Stimulated activated CD8-positive, alpha-beta memory T cell treated with anti-CD3 and anti-CD28 coated beads, Interleukin-15, amount 100 ng/mL, for 48 hours (primary cell): ENCODE measurements around the gene RSBN1L.
"Not testable (repeated sequence)": the region's sequence is repeated elsewhere in the genome, so short reads cannot be mapped to it uniquely, and the experiment has no call there.

Experiments
- DNase-seq, 2 donors: peaks; one replicate each; pipeline ENCODE4 v3.0.0-alpha.2; 2020; ENCODE audit warnings: low read depth in 2 of 2

Gene RSBN1L

DNA sequence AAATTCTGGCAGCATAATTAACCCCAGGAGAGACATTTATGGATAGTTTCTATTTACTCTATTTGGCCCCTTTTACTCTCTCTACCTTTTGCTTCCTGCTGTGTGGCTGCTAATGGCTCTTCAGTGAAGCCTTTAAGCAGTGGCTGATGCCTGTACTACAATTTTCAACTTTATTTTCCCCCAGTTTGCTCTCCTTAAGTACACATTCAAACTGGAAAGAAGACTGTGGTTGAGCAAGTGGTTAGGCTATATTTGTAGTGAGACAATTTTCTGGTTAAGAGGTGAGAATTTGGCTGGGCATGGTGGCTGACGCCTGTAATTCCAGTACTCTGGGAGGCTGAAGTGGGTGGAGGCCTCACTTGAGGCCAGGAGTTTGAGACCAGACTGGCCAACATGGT is 8.5 kb upstream of the RSBN1L start:
- DNase-seq = peak; percentile 13 to 21

- DNase-seq = no peak
These were observed 6.0 kb upstream of the RSBN1L start for GRCh38 chr7:77690289-77690688.

DNA sequence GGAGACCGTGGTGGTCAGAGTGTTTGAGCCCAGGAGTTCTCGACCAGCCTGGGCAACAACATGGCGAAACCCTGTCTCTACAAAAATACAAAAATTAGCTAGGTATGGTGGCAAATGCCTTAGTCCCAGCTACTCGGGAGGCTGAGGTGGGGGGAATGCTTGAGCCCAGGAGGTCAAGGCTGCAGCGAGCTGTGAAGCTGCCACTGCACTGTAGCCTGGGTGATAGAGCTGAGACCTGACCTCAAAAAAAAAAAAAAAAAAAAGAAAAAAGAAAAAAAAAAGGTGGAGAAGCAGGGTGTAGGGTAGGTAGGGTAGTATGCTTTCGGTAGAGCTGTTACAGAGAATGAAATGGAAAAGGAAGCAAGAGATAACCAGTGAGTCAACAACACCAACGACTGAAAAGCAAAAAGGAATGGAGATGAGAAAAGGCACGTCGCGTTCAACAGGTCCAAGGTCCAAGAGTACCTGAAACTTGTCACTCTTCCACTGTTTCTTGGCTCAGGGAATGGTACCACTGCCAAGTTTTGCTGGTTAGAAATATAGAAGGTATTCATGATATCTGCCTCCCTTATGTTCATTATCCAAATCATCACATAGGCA is 4.3 kb upstream of the RSBN1L start:
- DNase-seq = no peak

- no peak for DNase-seq
These were observed 2.3 kb upstream of the RSBN1L start for GRCh38 chr7:77693830-77694583.

DNA sequence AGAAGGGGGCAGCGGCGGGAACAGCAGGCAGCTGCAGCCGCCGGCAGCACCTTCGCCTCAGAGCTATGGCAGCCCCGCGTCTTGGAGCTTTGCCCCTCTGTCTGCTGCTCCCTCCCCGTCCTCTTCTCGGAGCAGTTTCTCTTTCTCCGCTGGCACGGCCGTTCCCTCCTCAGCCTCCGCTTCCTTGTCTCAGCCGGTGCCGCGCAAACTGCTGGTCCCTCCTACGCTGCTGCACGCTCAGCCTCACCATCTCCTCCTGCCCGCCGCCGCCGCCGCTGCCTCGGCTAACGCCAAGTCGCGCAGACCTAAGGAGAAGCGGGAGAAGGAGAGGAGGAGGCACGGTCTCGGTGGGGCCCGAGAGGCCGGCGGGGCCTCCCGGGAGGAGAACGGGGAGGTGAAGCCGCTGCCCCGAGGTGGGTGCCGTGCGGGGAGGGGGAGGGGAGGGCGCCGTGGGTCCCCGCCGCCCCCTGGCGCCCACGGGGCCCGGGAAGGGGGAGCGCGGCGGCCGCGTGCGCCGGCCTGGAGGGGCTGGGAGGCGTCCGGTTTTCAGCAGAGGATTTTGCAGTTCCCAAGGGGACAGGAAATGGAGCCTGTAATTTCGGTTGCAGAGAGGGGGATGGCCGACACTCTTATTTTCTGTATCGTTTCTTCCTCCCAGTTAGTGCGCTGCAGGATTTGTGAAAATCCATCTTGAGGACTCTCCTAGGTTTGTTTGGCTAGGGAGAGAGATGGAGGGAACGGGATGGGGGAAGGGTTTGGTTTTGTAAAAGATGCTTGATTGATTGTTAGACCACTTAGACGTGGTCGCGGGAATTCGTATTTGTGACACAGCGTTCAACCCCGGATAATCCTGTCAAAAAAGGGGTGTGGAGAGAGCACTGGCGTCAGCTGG is 630 bp downstream of the RSBN1L start:
- peak; percentile 38 to 46 for DNase-seq

- no peak for DNase-seq
These were observed 1.2 kb downstream of the RSBN1L start for GRCh38 chr7:77697535-77697831.

DNA sequence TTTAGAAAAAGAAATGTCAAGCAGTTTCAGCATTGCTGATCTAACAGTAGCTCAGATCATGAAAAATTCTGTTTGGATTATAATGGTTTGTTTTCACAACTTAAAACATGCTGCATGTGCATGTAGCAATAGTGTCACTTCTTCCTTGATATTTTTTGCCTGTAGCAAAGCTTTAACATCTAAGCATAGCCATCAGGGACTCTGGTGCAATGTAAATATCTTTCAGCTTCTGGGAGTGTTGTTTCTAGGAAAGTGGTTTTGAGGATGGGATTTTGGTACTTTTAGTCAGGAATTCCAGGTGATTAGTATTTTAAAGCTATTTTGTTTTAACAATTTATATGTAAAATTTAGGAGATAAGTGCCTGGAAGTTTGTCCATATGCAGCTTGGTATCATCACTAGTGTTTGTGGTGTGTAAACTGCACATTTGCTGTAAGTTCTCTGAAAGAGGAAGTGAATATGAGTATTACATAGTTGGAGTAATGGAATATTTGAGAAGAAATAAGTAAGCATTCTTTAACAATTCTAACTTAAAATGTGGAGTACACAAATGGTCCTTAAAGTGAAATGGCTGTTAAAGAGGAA is 1.9 kb downstream of the RSBN1L start:
- DNase-seq = no peak

DNA sequence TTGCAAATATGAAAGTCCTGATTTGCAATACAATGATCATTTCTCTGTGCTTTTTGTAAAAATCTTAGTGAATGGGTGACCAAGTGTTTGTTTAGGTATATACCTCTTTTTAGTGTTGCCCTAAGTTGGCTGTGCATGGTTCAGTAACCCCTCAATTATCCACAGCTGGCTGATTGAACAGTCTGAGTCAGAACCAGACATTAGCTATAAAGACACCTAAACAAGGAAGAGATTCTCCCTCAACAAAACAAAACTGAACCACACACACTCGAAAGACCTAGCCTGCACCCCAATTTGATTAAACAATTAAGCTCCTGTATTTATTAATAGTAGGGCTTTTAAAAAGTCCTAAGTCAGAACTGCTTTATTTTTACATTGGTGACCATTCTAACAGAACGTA is 2.8 kb downstream of the RSBN1L start:
- no peak for DNase-seq

DNA sequence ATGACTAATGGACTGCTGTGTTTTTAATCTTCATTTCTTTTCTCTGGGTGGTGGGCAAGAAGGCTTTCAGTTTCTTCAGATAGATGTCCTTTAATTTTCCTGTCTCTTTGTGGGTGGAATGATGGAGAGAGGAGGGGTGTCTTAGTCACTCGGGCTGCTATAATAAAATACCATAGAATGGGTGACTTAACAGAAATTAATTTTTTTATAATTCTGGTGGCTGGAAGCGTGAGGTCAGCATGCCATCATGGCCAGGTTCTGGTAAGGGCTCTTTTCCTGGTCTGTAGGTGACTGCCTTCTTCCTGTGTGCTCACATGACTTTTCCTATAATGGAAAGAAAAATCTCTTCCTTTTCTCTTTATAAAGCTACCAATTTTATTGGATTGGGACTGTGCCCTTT is 6.3 kb downstream of the RSBN1L start:
- DNase-seq = no peak

GRCh38 chr7:77702968-77703472 is 6.8 kb downstream of the RSBN1L start:
- no peak for DNase-seq

GRCh38 chr7:77703669-77704068 is 7.4 kb downstream of the RSBN1L start:
- DNase-seq = not testable (repeated sequence)

DNA sequence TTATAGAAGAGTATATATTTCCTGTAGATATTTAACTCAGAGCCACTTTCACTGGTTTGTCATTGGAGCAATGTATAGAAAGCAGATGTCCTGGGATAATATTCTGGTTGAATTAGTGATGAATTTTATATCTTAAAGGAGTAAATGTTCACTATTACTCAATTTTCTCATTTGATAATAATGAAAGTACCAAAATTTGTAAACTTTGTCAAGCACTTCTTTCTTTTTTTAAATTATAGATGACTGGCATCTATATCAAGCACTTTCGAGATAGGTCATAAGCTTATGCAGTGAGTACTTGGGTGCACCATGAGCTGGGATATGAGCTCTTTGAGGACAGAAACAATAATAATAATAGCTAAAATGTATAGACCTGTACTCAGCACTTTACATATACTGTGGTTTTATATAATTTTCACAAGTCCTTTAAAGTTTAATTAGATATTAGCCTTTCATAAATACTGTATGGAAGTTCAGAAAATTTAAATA is 11.3 kb downstream of the RSBN1L start:
- no peak for DNase-seq

- no peak for DNase-seq
These were observed 13.8 kb downstream of the RSBN1L start for GRCh38 chr7:77710067-77710466.

GRCh38 chr7:77710861-77711260 is 14.6 kb downstream of the RSBN1L start:
- no peak for DNase-seq

- no peak for DNase-seq
These were observed 17.9 kb downstream of the RSBN1L start for GRCh38 chr7:77714195-77714594.

GRCh38 chr7:77714931-77715330 is 18.7 kb downstream of the RSBN1L start:
- DNase-seq = not testable (repeated sequence)

- DNase-seq = no peak
These were observed 20.5 kb downstream of the RSBN1L start for GRCh38 chr7:77716804-77717203.

DNA sequence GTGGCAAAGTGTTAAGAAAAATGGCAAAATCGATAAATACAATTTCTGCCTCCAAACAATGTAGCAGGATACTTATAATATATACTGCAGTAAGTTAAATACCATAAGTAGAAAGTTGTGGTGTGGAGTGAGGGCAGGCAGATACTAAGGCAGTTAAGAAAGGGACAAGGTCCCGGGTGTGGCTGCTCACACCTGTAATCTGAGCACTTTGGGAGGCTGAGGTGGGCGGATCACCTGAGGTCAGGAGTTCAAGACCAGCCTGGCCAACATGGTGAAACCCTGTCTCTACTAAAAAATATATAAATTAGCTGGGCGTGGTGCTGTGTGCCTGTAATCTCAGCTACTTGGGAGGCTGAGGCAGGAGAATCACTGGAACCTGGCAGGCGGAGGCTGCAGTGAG is 21.3 kb downstream of the RSBN1L start:
- DNase-seq = not testable (repeated sequence)

DNA sequence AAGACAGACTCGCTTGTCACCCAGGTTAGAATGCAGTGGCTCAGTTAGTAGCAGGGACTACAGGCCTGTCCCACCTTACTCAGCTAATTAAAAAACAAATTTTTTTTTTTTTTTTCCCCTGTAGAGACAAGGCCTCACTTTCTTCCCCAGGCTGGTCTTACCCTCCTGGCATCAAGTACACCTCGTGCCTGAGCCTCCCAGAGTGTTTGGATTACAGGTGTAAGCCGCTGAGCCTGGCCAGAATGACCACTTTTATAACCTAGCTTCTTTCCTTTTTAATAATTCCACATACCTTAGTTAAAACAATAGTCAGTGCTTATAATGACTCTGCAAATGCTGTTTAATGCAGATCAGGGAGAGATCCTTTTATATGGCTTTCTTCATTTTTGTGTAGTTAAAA is 31.3 kb downstream of the RSBN1L start:
- DNase-seq = no peak

DNA sequence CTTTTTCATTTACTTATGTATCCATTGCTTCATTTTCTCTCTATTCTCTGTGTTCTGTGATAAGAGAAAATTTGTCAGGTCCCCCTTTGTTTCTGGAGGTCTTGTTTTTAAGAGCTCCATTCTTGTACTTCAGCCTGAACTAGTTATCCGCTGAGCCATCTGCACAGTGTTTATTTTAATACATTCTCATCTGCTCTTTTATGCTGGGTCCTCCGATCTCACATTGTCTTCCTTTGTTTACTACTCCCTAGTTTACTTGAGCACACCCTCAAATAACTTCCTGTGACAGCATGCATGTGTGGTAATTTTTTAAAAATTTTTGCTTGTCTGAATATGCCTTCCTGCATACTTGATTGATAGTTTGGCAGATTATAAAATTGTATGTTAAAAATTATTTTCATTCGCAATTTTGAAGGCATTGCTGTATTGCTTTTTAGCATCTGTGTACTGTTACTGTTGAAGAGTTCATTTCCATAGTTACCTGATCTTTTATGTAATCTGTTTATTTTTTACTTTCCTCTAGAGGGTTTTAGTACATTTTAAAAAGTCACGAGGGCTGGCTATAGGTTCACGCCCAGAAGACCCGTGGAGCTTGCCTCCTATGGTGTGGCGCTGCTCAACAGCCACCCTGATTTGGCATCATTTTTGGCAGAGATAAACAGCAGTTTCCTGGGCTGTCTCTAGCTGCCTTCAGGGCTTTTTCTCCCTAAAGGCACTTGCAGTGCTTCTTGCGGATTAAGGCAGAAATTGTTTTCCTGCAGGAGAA is 31.9 kb downstream of the RSBN1L start:
- DNase-seq = no peak
